Measurements from ENCODE around the gene GCA.

Gene GCA

DNA sequence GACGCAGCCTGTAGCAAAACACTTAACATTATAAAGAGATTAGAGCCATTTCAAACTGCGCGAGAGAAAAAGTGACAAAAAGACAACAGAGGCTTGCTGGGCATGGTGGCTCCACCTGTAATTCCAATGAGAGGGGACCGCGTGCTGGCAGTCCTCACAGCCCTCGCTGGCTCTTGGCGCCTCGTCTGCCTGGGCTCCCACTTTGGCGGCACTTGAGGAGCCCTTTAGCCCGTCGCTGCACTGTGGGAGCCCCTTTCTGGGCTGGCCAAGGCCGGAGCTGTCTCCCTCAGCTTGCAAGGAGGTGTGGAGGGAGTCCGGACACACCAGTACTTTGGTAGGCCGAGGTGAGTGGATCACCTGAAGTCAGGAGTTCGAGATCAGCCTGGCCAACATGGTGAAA is 16.1 kb upstream of the GCA start:
- TF ChIP-seq, protein P1, sequence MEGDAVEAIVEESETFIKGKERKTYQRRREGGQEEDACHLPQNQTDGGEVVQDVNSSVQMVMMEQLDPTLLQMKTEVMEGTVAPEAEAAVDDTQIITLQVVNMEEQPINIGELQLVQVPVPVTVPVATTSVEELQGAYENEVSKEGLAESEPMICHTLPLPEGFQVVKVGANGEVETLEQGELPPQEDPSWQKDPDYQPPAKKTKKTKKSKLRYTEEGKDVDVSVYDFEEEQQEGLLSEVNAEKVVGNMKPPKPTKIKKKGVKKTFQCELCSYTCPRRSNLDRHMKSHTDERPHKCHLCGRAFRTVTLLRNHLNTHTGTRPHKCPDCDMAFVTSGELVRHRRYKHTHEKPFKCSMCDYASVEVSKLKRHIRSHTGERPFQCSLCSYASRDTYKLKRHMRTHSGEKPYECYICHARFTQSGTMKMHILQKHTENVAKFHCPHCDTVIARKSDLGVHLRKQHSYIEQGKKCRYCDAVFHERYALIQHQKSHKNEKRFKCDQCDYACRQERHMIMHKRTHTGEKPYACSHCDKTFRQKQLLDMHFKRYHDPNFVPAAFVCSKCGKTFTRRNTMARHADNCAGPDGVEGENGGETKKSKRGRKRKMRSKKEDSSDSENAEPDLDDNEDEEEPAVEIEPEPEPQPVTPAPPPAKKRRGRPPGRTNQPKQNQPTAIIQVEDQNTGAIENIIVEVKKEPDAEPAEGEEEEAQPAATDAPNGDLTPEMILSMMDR (IDR thresholded peaks at IDR 0.05; ENCODE audit: low read depth, low read length): no peak
- no peak overlapping the region for H3K4me3 ChIP-seq (replicated peaks in 1 of 2; ENCODE audit: low read depth in 2 of 2, low read length in 2 of 2)
- no peak for DNase-seq (ENCODE audit: low read depth in 2 of 2)

DNA sequence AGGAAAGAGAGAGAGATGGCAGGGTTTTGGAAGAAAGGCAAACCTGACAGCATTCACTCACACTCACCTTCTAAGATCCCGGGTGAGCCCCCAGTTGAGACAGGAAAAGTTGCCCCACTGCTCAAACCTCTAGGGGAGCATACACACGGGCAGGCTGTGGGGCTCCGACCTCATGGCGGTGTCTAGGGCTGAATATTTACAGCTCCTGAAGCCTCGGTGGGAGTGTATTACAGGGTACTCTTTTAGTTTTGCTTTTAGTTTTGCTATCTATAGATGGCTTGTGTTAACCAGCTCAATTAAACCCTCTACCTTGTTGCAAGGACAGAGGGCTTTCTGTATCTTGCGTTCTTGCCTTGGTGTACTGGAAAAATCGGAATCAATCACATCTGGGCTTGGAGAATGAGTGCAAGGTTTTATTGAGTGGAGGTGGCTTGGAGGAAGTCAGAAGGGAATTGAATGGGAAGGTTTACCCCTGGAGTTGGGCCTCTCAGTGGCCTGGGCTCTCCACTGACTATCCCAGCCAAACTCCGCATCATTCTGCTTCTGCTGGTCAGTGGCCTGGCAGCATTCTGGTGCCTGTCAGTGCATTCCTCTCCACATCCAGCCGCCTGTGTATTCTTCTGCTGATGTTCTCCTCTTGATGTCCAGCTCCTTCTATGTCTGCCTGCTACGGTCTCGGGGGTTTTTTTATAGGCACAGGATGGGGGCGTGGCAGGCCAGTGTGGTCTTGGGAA is 15.3 kb upstream of the GCA start:
- H3K4me3 ChIP-seq (replicated peaks in 1 of 2; ENCODE audit: low read depth in 2 of 2, low read length in 2 of 2): no peak overlapping the region
- DNase-seq (ENCODE audit: low read depth in 2 of 2): peak in 1 of 2 donors; percentile 22
- TF ChIP-seq, protein P1 (IDR thresholded peaks at IDR 0.05; ENCODE audit: low read depth, low read length): no peak

DNA sequence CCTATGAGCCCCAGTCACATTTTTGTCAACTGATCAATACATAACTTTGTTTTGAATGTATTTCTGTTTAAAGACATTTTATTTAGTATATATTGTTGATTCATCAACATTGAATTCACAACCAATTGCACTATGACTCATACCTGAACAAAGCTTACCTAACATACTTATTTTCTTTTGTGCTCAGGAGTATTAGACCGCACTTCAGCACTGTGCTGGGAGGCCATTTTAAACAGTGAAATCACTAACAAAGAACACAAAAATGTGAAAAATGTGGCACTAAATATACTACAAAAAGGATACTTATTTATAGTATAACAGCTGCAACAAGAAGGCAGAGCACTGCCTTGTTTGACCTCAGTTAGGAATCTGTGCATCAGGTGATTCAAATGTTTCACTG is 13.1 kb upstream of the GCA start:
- TF ChIP-seq, protein P1 (IDR thresholded peaks at IDR 0.05; ENCODE audit: low read depth, low read length): no peak
- DNase-seq (ENCODE audit: low read depth in 2 of 2): peak in 1 of 2 donors; percentile 25
- no peak overlapping the region for H3K4me3 ChIP-seq (replicated peaks in 1 of 2; ENCODE audit: low read depth in 2 of 2, low read length in 2 of 2)

DNA sequence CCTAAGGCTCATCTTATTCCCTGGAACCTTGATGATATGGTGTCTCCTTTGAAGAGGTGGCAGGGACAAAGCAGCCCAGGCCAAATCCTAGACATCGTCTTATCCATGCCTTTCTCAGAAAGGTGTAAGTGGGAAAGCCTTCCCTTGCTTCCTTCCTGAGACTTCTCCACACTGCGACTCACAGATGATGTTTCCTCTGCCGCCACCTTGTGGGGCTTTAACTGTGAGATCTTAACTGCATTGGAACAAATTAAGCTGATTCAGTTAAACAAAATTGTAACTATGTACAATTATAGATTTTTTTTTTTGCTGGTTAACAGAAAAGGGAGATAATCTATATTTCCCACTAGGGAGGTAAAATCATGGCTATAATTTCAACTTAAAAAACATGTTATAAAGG is 10.0 kb upstream of the GCA start:
- TF ChIP-seq, protein P1 (IDR thresholded peaks at IDR 0.05; ENCODE audit: low read depth, low read length): peak; percentile 59
- DNase-seq (ENCODE audit: low read depth in 2 of 2): peak; percentile 39 to 52
- no peak overlapping the region for H3K4me3 ChIP-seq (replicated peaks in 1 of 2; ENCODE audit: low read depth in 2 of 2, low read length in 2 of 2)

DNA sequence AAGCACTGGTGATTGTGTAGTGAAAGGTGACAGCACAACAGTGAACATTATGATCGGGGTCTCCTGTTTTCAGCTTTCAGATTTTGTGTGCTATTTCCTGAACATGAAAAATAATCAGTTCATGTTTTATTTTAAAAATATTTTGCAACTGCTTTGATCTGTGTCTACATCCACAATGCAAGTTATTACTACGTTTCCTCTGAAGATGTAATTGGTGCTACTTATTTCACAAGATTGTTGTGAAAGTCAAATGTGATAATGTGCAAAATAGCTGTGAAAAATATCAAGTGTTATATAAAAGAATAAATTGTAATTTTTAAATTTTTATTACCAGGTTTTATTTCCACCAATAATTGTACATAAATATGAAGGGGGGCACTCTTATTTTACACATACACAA is 6.1 kb upstream of the GCA start:
- no peak for DNase-seq (ENCODE audit: low read depth in 2 of 2)
- H3K4me3 ChIP-seq (replicated peaks in 1 of 2; ENCODE audit: low read depth in 2 of 2, low read length in 2 of 2): no peak overlapping the region
- TF ChIP-seq, protein P1 (IDR thresholded peaks at IDR 0.05; ENCODE audit: low read depth, low read length): no peak

DNA sequence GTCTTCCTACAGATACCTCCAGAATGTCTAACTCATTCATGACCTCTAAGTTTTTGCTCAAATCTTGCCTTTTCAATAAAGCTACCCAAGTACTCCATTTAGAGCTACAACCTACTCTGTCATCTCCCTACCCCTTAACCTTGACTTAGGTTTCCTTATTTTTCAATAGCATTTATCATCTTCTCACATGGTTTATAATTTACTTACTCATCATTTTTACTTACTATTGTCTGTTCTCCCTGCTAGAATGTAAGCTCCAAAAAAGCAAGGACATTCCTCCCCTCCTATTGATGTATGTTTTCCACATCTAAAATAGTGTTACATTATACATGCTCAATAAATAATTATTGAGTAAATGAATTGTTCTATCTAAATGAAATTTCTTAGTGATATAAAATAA is 3.1 kb upstream of the GCA start:
- no peak for DNase-seq (ENCODE audit: low read depth in 2 of 2)
- TF ChIP-seq, protein P1 (IDR thresholded peaks at IDR 0.05; ENCODE audit: low read depth, low read length): no peak
- H3K4me3 ChIP-seq (replicated peaks in 1 of 2; ENCODE audit: low read depth in 2 of 2, low read length in 2 of 2): no peak overlapping the region

DNA sequence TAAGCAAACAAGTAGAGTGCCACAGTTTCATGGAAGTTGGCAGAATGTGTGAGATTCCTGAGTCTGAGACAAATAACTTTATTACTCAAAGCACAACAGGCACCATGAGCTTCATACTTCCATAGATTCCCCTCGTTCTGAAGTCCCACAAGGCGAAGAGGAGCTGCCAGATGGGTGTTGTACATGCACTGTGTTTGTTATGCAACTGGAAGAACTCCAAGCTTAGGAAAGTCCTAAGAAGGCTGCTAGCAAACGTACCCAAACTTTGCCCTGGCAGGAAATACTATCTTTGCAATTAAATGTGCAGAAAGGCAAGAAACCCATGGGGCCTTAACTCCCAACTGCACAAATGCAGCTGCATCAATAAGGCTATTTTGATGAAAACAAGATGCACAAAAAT is 1.6 kb upstream of the GCA start:
- no peak overlapping the region for H3K4me3 ChIP-seq (replicated peaks in 1 of 2; ENCODE audit: low read depth in 2 of 2, low read length in 2 of 2)
- DNase-seq (ENCODE audit: low read depth in 2 of 2): peak in 1 of 2 donors; percentile 7
- TF ChIP-seq, protein P1 (IDR thresholded peaks at IDR 0.05; ENCODE audit: low read depth, low read length): no peak

Measured in cardiac fibroblast (primary cell).